SK-N-MC (cell line): ENCODE measurements around the gene RNF17.

Experiments used
- EZH2 ChIP-seq: fragments of 200-600 bp; sonication (generic); IDR thresholded peaks from one replicate; pipeline ENCODE4 v1.6.1; 2017; ENCODE audit warnings: antibody characterized with exemption
- FOXP2 ChIP-seq: optimal IDR thresholded peaks from 2 replicates; pipeline ENCODE3; 2011; ENCODE audit warnings: mild to moderate bottlenecking, moderate library complexity; ENCODE audit not compliant: insufficient read depth; ENCODE audit errors: extremely low read length, control extremely low read depth
- POLR2AphosphoS5 ChIP-seq: IDR thresholded peaks from 2 replicates; pipeline ENCODE4 v1.6.1; 2012; ENCODE audit warnings: mild to moderate bottlenecking, low read depth, low read length, borderline replicate concordance

- TF ChIP-seq EZH2 (no peak), POLR2AphosphoS5 (no peak), FOXP2 (no peak)
Measured at GRCh38 chr13:24737042-24737441, 26.9 kb upstream of the RNF17 start.
